PC-3 (cell line): ENCODE measurements around the gene TSPAN4. TPM values are rescaled to one million over a fixed set of nuclear protein-coding genes. Genes with fewer than 3 reads are reported as not detected.

Experiments used
- ATAC-seq: fragments of 200-7000 bp; cut with Tn5 transposase; 2 replicates; pipeline ENCODE4 v1.9.1; 2020; ENCODE audit warnings: mild to moderate bottlenecking, moderate library complexity
- BruUV-seq: library from RNA; stranded (reverse); fragments of 400-500 nt; replicated peaks from 2 replicates; lab custom pipeline; 2021; lab: Mats Ljungman, UMichigan
- CTCF ChIA-PET: fragments of 300-600 bp; sonication (Branson Sonifier 250); formaldehyde crosslinking; loops from one replicate; lab custom pipeline; 2022; ENCODE audit warnings: antibody characterized with exemption; lab: Charles Lee
- POLR2A ChIA-PET: fragments of 300-600 bp; sonication (Branson Sonifier 250); formaldehyde crosslinking; loops from one replicate; lab custom pipeline; 2022; ENCODE audit warnings: antibody characterized with exemption; ENCODE audit not compliant: unreplicated experiment; lab: Charles Lee
- DNase-seq: peaks from one replicate; pipeline ENCODE4 v3.0.0-alpha.2; 2015
- H2AFZ ChIP-seq: fragments of 300-600 bp; sonication (generic); 2 replicates; pipeline ENCODE4 v1.6.0; 2016; ENCODE audit warnings: antibody characterized with exemption, low read length
- H3F3A ChIP-seq: fragments of 300-600 bp; sonication (generic); one replicate; pipeline ENCODE4 v1.6.0; 2017; ENCODE audit warnings: antibody characterized with exemption, low read length, control low read depth, mild to moderate bottlenecking; ENCODE audit not compliant: unreplicated experiment
- H3K27ac ChIP-seq: fragments of 300-600 bp; sonication (generic); 2 replicates; pipeline ENCODE4 v1.5.1; 2016; ENCODE audit warnings: mild to moderate bottlenecking, low read length
- H3K27me3 ChIP-seq: fragments of 300-600 bp; sonication (generic); 2 replicates; pipeline ENCODE4 v1.6.1; 2016; ENCODE audit warnings: low read length, mixed read lengths
- H3K36me3 ChIP-seq: fragments of 300-600 bp; sonication (generic); 2 replicates; pipeline ENCODE4 v1.6.1; 2016; ENCODE audit warnings: low read depth, mixed run types, low read length, mixed read lengths
- H3K4me1 ChIP-seq: fragments of 300-600 bp; sonication (generic); 2 replicates; pipeline ENCODE4 v1.5.1; 2016; ENCODE audit warnings: low read length; ENCODE audit not compliant: insufficient read depth
- H3K4me2 ChIP-seq: fragments of 300-600 bp; sonication (generic); 2 replicates; pipeline ENCODE4 v1.6.0; 2016; ENCODE audit warnings: low read length
- H3K4me3 ChIP-seq: fragments of 300-600 bp; sonication (generic); 2 replicates; pipeline ENCODE4 v1.5.1; 2016; ENCODE audit warnings: mild to moderate bottlenecking, low read length, mixed read lengths
- H3K79me2 ChIP-seq: fragments of 300-600 bp; sonication (generic); 2 replicates; pipeline ENCODE4 v1.6.1; 2017; ENCODE audit warnings: low read length, mixed read lengths
- H3K9ac ChIP-seq: fragments of 300-600 bp; sonication (generic); 2 replicates; pipeline ENCODE4 v1.6.0; 2016; ENCODE audit warnings: mild to moderate bottlenecking, low read length
- H3K9me2 ChIP-seq: fragments of 300-600 bp; sonication (generic); replicated peaks from 2 replicates; pipeline ENCODE4 v1.6.1; 2016; ENCODE audit warnings: mixed run types, low read length, mixed read lengths
- H3K9me3 ChIP-seq: fragments of 300-600 bp; sonication (generic); 2 replicates; pipeline ENCODE4 v1.6.1; 2016; ENCODE audit warnings: low read length, mixed read lengths
- H4K20me1 ChIP-seq: fragments of 300-600 bp; sonication (generic); 2 replicates; pipeline ENCODE4 v1.6.1; 2016; ENCODE audit warnings: low read length, mixed read lengths
- CTCF ChIP-seq: fragments of 300-600 bp; sonication (generic); conservative IDR thresholded peaks from 2 replicates; pipeline ENCODE4 v1.5.1; 2017; ENCODE audit warnings: antibody characterized with exemption, low read depth, mild to moderate bottlenecking, low read length
- EZH2 ChIP-seq: fragments of 300-600 bp; sonication (generic); IDR thresholded peaks from one replicate; pipeline ENCODE4 v1.6.1; 2017; ENCODE audit warnings: antibody characterized with exemption, mild to moderate bottlenecking, low read length; ENCODE audit not compliant: unreplicated experiment
- EZH2phosphoT487 ChIP-seq: fragments of 300-600 bp; sonication (generic); IDR thresholded peaks from 2 replicates; pipeline ENCODE4 v1.6.1; 2018; ENCODE audit warnings: mild to moderate bottlenecking, antibody characterized with exemption, low read length, borderline replicate concordance
- intact Hi-C: fragments of 100-400 bp; cut with micrococcal nuclease; formaldehyde crosslinking; loops from 2 replicates; pipeline ENCODE4 v1.9.0; 2023
- total RNA-seq: library from RNA; depleted of rRNA; stranded (reverse); fragments of >200 nt; gene quantifications from 2 replicates; pipeline ENCODE4 v1.2.3, GENCODE V29; 2014

Gene TSPAN4
- total RNA-seq, 1 experiment from 2014 or later, result 121 TPM

- no peak for ATAC-seq
Observed at GRCh38 chr11:839875-840617, 2.6 kb upstream of the TSPAN4 start.

GRCh38 chr11:841981-842369, 677 bp upstream of the TSPAN4 start:
- Histone ChIP-seq H3K27ac (peak overlapping the region; percentile 87), H3F3A (peaks cover 11% of the 10 kb centered on the region), H4K20me1 (peaks cover 41% of the 10 kb centered on the region), H3K9ac (peak overlapping the region; percentile 97), H3K36me3 (peaks cover 43% of the 10 kb centered on the region), H3K79me2 (peaks cover 78% of the 10 kb centered on the region), H3K4me2 (peak overlapping the region; percentile 90), H3K4me1 (peaks cover 46% of the 10 kb centered on the region), H3K9me2 (no peaks in the 10 kb centered on the region), H2AFZ (no peak overlapping the region), H3K4me3 (peak overlapping the region; percentile 100), H3K27me3 (no peaks in the 10 kb centered on the region), H3K9me3 (no peaks in the 10 kb centered on the region)
- DNase-seq, result no peak
- no peak for ATAC-seq
- TF ChIP-seq EZH2phosphoT487, result no peak
- TF ChIP-seq CTCF, result no peak
- TF ChIP-seq EZH2, result no peak
- BruUV-seq, result no TSS peak
- CTCF ChIA-PET, result no interaction called here
- intact Hi-C loops, result loop anchor here (5.0 kb wide), 1 partner anchor 210 kb away; no protein-coding TSS in a partner anchor
- POLR2A ChIA-PET, result interaction anchor here (0.6 kb wide), 1 partner anchor 423 kb away, joined by 3 read pairs; no protein-coding TSS in a partner anchor

More at GRCh38 chr11:839875-840617, 2.6 kb upstream of the TSPAN4 start:
- peak; percentile 28 for DNase-seq
- Histone ChIP-seq H3K4me1 (peaks cover 33% of the 10 kb centered on the region), H3K4me2 (peak overlapping the region; percentile 90), H3K36me3 (peaks cover 53% of the 10 kb centered on the region), H3K9me2 (no peaks in the 10 kb centered on the region), H3K9me3 (no peaks in the 10 kb centered on the region), H3K79me2 (peaks cover 75% of the 10 kb centered on the region), H3K27ac (no peak overlapping the region), H3F3A (peaks cover 11% of the 10 kb centered on the region), H3K9ac (peak overlapping the region; percentile 97), H4K20me1 (peaks cover 41% of the 10 kb centered on the region), H2AFZ (no peak overlapping the region), H3K27me3 (no peaks in the 10 kb centered on the region), H3K4me3 (peak overlapping the region; percentile 100)
- CTCF ChIA-PET, result no interaction called here
- POLR2A ChIA-PET, result no interaction called here
- BruUV-seq, result no TSS peak
- TF ChIP-seq CTCF, result peak; percentile 56
- no peak for TF ChIP-seq EZH2phosphoT487
- intact Hi-C loops, result loop anchor here (5.0 kb wide), 1 partner anchor 212 kb away; no protein-coding TSS in a partner anchor
